HEK293 (cell line): ENCODE data around the gene FBXL15.
A peak's percentile ranks its signal among the peaks of the same experiment; 100 is the strongest.

ENCODE experiments used
- CTCF ChIP-seq: fragments of 450-650 bp; formaldehyde crosslinking; IDR thresholded peaks from 2 replicates; pipeline ENCODE4 v1.5.1; 2016; ENCODE audit warnings: missing biosample characterization, missing genetic modification characterization
- EGR2 ChIP-seq: fragments of 450-650 bp; formaldehyde crosslinking; IDR thresholded peaks from 2 replicates; pipeline ENCODE4 v1.5.1; 2016; ENCODE audit warnings: low read depth, missing biosample characterization, missing genetic modification characterization
- GLIS2 ChIP-seq: fragments of 450-650 bp; formaldehyde crosslinking; IDR thresholded peaks from 2 replicates; pipeline ENCODE4 v1.5.1; 2016; ENCODE audit warnings: missing biosample characterization, missing genetic modification characterization
- HIC1 ChIP-seq: fragments of 450-650 bp; formaldehyde crosslinking; IDR thresholded peaks from 2 replicates; pipeline ENCODE4 v1.5.1; 2016; ENCODE audit warnings: missing biosample characterization, missing genetic modification characterization
- KLF10 ChIP-seq: fragments of 450-650 bp; IDR thresholded peaks from 2 replicates; pipeline ENCODE4 v1.5.1; 2018; ENCODE audit warnings: missing biosample characterization, mild to moderate bottlenecking, missing genetic modification characterization
- OVOL3 ChIP-seq: fragments of 450-650 bp; formaldehyde crosslinking; IDR thresholded peaks from 2 replicates; pipeline ENCODE4 v1.5.1; 2016; ENCODE audit warnings: missing biosample characterization, missing genetic modification characterization
- PRDM6 ChIP-seq: fragments of 450-650 bp; formaldehyde crosslinking; IDR thresholded peaks from 2 replicates; pipeline ENCODE4 v1.5.1; 2017; ENCODE audit warnings: missing biosample characterization, missing genetic modification characterization
- SP3 ChIP-seq: fragments of 450-650 bp; formaldehyde crosslinking; IDR thresholded peaks from 2 replicates; pipeline ENCODE4 v1.5.1; 2016; ENCODE audit warnings: missing biosample characterization, missing genetic modification characterization
- SP7 ChIP-seq: fragments of 450-650 bp; formaldehyde crosslinking; IDR thresholded peaks from 2 replicates; pipeline ENCODE4 v1.5.1; 2016; ENCODE audit warnings: missing biosample characterization, missing genetic modification characterization
- ZBTB1 ChIP-seq: fragments of 450-650 bp; formaldehyde crosslinking; IDR thresholded peaks from 2 replicates; pipeline ENCODE4 v1.5.1; 2016; ENCODE audit warnings: missing biosample characterization, missing genetic modification characterization
- ZBTB10 ChIP-seq: fragments of 450-650 bp; formaldehyde crosslinking; IDR thresholded peaks from 2 replicates; pipeline ENCODE4 v1.5.1; 2016; ENCODE audit warnings: missing biosample characterization, missing genetic modification characterization
- ZBTB49 ChIP-seq: fragments of 450-650 bp; formaldehyde crosslinking; IDR thresholded peaks from 2 replicates; pipeline ENCODE4 v1.5.1; 2016; ENCODE audit warnings: missing biosample characterization, missing genetic modification characterization, low read depth
- ZBTB8A ChIP-seq: fragments of 450-650 bp; formaldehyde crosslinking; IDR thresholded peaks from 2 replicates; pipeline ENCODE4 v1.5.1; 2016; ENCODE audit warnings: missing biosample characterization, missing genetic modification characterization
- ZFP37 ChIP-seq: fragments of 450-650 bp; formaldehyde crosslinking; IDR thresholded peaks from 2 replicates; pipeline ENCODE4 v1.5.1; 2016; ENCODE audit warnings: missing biosample characterization, missing genetic modification characterization
- ZNF114 ChIP-seq: fragments of 450-650 bp; formaldehyde crosslinking; IDR thresholded peaks from 2 replicates; pipeline ENCODE4 v1.5.0; 2017; ENCODE audit warnings: missing biosample characterization, missing genetic modification characterization
- ZNF138 ChIP-seq: fragments of 450-650 bp; formaldehyde crosslinking; IDR thresholded peaks from 2 replicates; pipeline ENCODE4 v1.5.1; 2016; ENCODE audit warnings: missing biosample characterization, missing genetic modification characterization, borderline replicate concordance
- ZNF140 ChIP-seq: fragments of 450-650 bp; formaldehyde crosslinking; IDR thresholded peaks from 2 replicates; pipeline ENCODE4 v1.5.1; 2016; ENCODE audit warnings: missing biosample characterization, missing genetic modification characterization
- ZNF169 ChIP-seq: fragments of 450-650 bp; formaldehyde crosslinking; IDR thresholded peaks from 2 replicates; pipeline ENCODE4 v1.5.1; 2016; ENCODE audit warnings: missing biosample characterization, missing genetic modification characterization
- ZNF174 ChIP-seq: fragments of 450-650 bp; formaldehyde crosslinking; IDR thresholded peaks from 2 replicates; pipeline ENCODE4 v1.5.0; 2017; ENCODE audit warnings: missing biosample characterization, mild to moderate bottlenecking, missing genetic modification characterization
- ZNF2 ChIP-seq: fragments of 450-650 bp; formaldehyde crosslinking; IDR thresholded peaks from 2 replicates; pipeline ENCODE4 v1.5.1; 2016; ENCODE audit warnings: missing biosample characterization, missing genetic modification characterization
- ZNF391 ChIP-seq: fragments of 450-650 bp; formaldehyde crosslinking; IDR thresholded peaks from 2 replicates; pipeline ENCODE4 v1.5.1; 2016; ENCODE audit warnings: low read depth, missing biosample characterization, missing genetic modification characterization, borderline replicate concordance
- ZNF488 ChIP-seq: fragments of 450-650 bp; formaldehyde crosslinking; IDR thresholded peaks from 2 replicates; pipeline ENCODE4 v1.5.1; 2016; ENCODE audit warnings: missing biosample characterization, missing genetic modification characterization
- ZNF513 ChIP-seq: fragments of 450-650 bp; IDR thresholded peaks from 2 replicates; pipeline ENCODE4 v1.5.1; 2018; ENCODE audit warnings: missing biosample characterization, missing genetic modification characterization
- ZNF544 ChIP-seq: fragments of 450-650 bp; formaldehyde crosslinking; IDR thresholded peaks from 2 replicates; pipeline ENCODE4 v1.5.0; 2017; ENCODE audit warnings: missing biosample characterization, missing genetic modification characterization
- ZNF600 ChIP-seq: fragments of 450-650 bp; formaldehyde crosslinking; IDR thresholded peaks from 2 replicates; pipeline ENCODE4 v1.5.1; 2016; ENCODE audit warnings: missing biosample characterization, missing genetic modification characterization
- ZNF629 ChIP-seq: fragments of 450-650 bp; formaldehyde crosslinking; IDR thresholded peaks from 2 replicates; pipeline ENCODE4 v1.5.1; 2017; ENCODE audit warnings: missing biosample characterization, missing genetic modification characterization
- ZNF660 ChIP-seq: fragments of 450-650 bp; IDR thresholded peaks from 2 replicates; pipeline ENCODE4 v1.5.1; 2018; ENCODE audit warnings: missing biosample characterization, mild to moderate bottlenecking, missing genetic modification characterization

Gene FBXL15

GRCh38 chr10:102401735-102402511, 18.7 kb upstream of the FBXL15 start (continued):
- TF ChIP-seq EGR2: no peak
- TF ChIP-seq ZNF660 (tag by site-specific recombination): no peak
- TF ChIP-seq ZBTB10 (tag by site-specific recombination): no peak
- TF ChIP-seq ZNF391 (tag by site-specific recombination): no peak
- TF ChIP-seq CTCF (tag by site-specific recombination): no peak
- TF ChIP-seq ZNF174 (tag by site-specific recombination): no peak
- TF ChIP-seq ZNF629: 0 out of 2 replicates have a peak, but pooled peaks have one; percentile 16
- TF ChIP-seq ZBTB8A (tag by site-specific recombination): no peak
- TF ChIP-seq ZFP37 (tag by site-specific recombination): 0 out of 2 replicates have a peak, but pooled peaks have one; percentile 37
- no peak for TF ChIP-seq ZNF140
- no peak for TF ChIP-seq ZNF513 (tag by site-specific recombination)
- TF ChIP-seq GLIS2 (tag by site-specific recombination): peak; percentile 63
- no peak for TF ChIP-seq ZBTB1 (tag by site-specific recombination)
- 0 out of 2 replicates have a peak, but pooled peaks have one; percentile 17 for TF ChIP-seq SP3 (tag by site-specific recombination)
- TF ChIP-seq ZNF600: peak; percentile 77
- TF ChIP-seq ZNF544 (tag by site-specific recombination): no peak
- TF ChIP-seq OVOL3 (tag by site-specific recombination): no peak
- no peak for TF ChIP-seq PRDM6 (tag by site-specific recombination)
- TF ChIP-seq ZNF114 (tag by site-specific recombination): no peak
- TF ChIP-seq KLF10 (tag by site-specific recombination): no peak
- no peak for TF ChIP-seq ZNF488 (tag by site-specific recombination)
- peak; percentile 60 for TF ChIP-seq HIC1
- no peak for TF ChIP-seq ZNF138 (tag by site-specific recombination)
- TF ChIP-seq ZNF2 (tag by site-specific recombination): peak; percentile 57; the same call in 1 of the 2 replicates
- TF ChIP-seq ZNF169 (tag by site-specific recombination): no peak
- TF ChIP-seq ZBTB49 (tag by site-specific recombination): no peak
- peak; percentile 36; the same call in 1 of the 2 replicates for TF ChIP-seq SP7 (tag by site-specific recombination)
